Measurements from ENCODE around the gene STOML1.

Gene STOML1

DNA sequence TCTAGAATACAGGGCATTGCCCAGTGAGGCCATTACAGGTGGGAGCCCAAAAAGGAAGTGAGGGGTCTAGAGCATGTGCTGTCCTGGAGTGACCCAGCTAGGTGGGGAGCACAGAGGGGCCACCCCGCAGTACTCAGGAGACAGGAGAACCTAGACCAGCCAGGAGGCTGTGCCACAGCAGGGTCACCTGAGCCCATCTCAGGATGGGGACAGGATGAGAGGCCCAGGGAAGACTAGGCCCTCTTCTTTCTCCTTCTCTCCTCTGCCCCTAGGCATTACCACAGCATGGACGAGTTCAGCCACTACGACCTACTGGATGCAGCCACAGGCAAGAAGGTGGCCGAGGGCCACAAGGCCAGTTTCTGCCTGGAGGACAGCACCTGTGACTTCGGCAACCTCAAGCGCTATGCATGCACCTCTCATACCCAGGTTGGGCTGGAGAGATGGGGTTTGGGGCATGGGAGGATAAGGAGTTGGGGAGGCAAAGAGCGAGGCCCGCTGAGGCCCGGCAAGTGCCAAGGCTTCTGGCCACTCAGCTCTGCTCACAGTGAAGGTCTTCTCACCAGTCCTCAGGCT lies 45.2 kb downstream of the STOML1 start:
- H3K4me3 ChIP-seq (ENCODE audit: low read depth, low read length): no peak overlapping the region
- H3K27me3 ChIP-seq (ENCODE audit: control insufficient read depth, insufficient read depth, low read length): no peaks in the 10 kb centered on the region
- H3K9ac ChIP-seq (ENCODE audit: low read depth, low read length): no peak overlapping the region
- H3K36me3 ChIP-seq (ENCODE audit: control insufficient read depth, insufficient read depth, low read length): no peaks in the 10 kb centered on the region
- no peaks in the 10 kb centered on the region for H3K9me3 ChIP-seq (ENCODE audit: control insufficient read depth, insufficient read depth, low read length)
- H3K4me1 ChIP-seq (ENCODE audit: control insufficient read depth, insufficient read depth, low read length): peaks cover 7% of the 10 kb centered on the region

DNA sequence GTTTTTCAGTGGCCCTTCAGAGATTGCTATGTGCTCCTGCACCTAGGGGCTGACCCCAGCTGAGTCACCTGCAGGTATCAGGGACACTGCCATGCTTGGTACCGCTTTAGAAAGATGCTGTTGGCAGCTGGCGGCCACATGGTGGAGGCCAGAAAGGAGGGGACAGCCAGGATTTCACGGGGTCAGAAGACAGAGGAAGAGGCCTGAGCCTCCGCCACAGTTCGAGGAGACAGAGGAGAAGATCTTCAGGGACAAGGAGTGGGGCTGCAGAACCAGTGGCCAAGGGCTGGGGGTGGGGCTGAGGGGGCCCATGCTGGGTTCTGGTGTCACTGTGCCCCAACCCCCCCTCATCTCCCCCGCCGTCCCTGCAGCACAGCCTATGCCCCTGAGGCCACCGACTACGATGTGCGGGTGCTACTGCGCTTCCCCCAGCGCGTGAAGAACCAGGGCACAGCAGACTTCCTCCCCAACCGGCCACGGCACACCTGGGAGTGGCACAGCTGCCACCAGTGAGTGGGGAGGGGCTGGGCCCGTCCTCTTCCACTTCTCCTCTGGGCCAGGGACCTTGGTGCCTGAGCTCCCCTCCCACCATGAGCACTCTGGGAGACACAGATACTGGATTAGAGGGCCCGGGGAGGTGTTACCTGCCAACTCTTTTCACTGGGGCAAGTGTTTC lies 45.9 kb downstream of the STOML1 start:
- no peaks in the 10 kb centered on the region for H3K4me1 ChIP-seq (ENCODE audit: control insufficient read depth, insufficient read depth, low read length)
- no peaks in the 10 kb centered on the region for H3K9me3 ChIP-seq (ENCODE audit: control insufficient read depth, insufficient read depth, low read length)
- H3K36me3 ChIP-seq (ENCODE audit: control insufficient read depth, insufficient read depth, low read length): no peaks in the 10 kb centered on the region
- H3K27me3 ChIP-seq (ENCODE audit: control insufficient read depth, insufficient read depth, low read length): no peaks in the 10 kb centered on the region
- H3K4me3 ChIP-seq (ENCODE audit: low read depth, low read length): no peak overlapping the region
- no peak overlapping the region for H3K9ac ChIP-seq (ENCODE audit: low read depth, low read length)

DNA sequence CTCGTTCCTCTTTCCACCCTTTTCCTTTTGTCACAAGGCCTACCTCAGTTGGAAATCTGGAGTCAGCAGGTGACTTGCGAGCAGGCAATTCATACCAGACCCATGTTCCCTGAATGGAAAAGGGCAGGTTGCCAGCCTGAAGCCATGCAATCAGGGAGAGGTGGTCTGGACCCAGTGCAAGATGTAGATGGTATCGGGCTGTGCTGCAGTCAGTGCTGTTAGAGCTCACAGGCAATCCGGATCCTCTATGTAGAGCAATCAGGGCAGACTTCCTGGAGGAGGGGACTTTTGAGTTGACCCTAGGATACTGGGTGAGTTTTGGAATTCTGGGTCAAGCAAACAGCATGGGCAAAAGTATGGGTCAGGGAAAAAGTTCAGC lies 47.0 kb downstream of the STOML1 start:
- no peaks in the 10 kb centered on the region for H3K4me1 ChIP-seq (ENCODE audit: control insufficient read depth, insufficient read depth, low read length)
- no peak overlapping the region for H3K4me3 ChIP-seq (ENCODE audit: low read depth, low read length)
- H3K9me3 ChIP-seq (ENCODE audit: control insufficient read depth, insufficient read depth, low read length): no peaks in the 10 kb centered on the region
- no peak overlapping the region for H3K9ac ChIP-seq (ENCODE audit: low read depth, low read length)
- no peaks in the 10 kb centered on the region for H3K36me3 ChIP-seq (ENCODE audit: control insufficient read depth, insufficient read depth, low read length)
- H3K27me3 ChIP-seq (ENCODE audit: control insufficient read depth, insufficient read depth, low read length): no peaks in the 10 kb centered on the region

DNA sequence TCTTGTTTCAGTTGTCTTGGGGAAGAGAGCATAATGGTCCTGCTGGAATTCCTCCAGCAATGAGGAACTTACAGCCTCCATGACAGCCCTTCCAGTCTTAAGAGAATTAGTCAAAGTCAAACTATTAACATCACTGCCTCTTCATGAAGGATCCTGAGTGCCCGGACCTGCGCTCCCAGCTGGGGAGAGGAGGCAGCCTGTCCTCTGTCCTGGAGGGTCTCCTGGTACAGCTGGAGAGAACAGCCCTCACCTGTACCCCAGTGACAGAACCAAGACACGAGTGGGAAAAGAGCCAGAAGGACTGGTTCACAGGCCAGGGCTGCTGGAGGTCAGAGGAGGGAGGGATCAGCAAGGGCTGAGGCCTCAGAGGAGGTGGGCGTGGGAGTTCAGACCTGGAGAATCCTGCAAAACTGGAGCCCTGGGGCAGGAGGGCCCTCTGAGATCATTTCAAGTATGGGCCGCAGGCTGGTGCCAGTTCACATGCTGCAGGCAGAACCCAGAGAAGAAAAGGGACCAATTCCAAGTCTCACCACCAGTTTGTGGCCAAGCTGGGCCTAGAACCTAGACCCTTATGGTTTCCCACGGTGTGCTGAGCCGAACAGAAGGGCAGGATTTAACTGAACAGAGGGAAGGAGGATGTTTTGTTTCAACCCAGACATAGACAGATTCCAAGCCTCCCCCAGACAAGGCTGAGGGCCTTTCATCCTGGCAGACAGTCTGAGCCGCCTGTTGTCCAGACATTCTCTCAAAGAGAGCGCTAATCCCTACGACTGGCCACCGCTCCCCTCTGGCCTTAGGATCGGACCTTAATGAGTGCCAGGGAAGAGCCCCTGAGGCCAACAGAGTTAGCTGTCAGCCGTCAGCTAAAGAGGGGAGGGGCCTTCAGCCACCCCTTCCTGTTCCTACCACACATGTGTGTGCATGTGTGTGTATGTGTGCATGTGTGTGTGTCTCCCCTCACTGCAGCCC lies 47.6 kb downstream of the STOML1 start:
- H3K4me1 ChIP-seq (ENCODE audit: control insufficient read depth, insufficient read depth, low read length): no peaks in the 10 kb centered on the region
- H3K4me3 ChIP-seq (ENCODE audit: low read depth, low read length): no peak overlapping the region
- H3K9ac ChIP-seq (ENCODE audit: low read depth, low read length): no peak overlapping the region
- H3K27me3 ChIP-seq (ENCODE audit: control insufficient read depth, insufficient read depth, low read length): no peaks in the 10 kb centered on the region
- H3K36me3 ChIP-seq (ENCODE audit: control insufficient read depth, insufficient read depth, low read length): no peaks in the 10 kb centered on the region
- no peaks in the 10 kb centered on the region for H3K9me3 ChIP-seq (ENCODE audit: control insufficient read depth, insufficient read depth, low read length)

DNA sequence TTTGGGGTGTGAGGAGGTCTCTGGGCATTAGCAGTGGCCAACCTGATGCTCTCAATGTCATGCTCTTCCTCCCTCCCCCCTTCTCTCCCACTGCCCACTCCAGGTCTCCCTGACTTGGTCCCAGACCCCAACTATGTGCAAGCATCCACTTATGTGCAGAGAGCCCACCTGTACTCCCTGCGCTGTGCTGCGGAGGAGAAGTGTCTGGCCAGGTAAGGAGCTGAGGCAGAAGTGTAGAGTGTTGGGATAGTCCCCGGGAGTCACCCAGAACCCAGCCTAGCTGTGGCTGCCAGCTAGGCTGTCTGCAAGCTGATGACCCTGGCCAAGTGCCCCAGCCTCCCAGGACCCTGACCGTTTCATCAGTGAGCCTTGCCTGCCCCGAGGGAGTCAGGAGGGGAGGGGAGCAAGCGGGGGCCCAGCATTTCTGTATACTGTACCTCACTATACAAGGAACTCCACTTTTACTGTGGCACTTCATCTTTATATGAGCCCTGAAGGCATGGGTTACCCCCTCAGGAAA lies 49.3 kb downstream of the STOML1 start:
- Histone ChIP-seq H3K9me3 (ENCODE audit: control insufficient read depth, insufficient read depth, low read length) (no peaks in the 10 kb centered on the region), H3K27me3 (ENCODE audit: control insufficient read depth, insufficient read depth, low read length) (no peaks in the 10 kb centered on the region), H3K36me3 (ENCODE audit: control insufficient read depth, insufficient read depth, low read length) (no peaks in the 10 kb centered on the region), H3K4me3 (ENCODE audit: low read depth, low read length) (no peak overlapping the region), H3K9ac (ENCODE audit: low read depth, low read length) (no peak overlapping the region), H3K4me1 (ENCODE audit: control insufficient read depth, insufficient read depth, low read length) (no peaks in the 10 kb centered on the region)

DNA sequence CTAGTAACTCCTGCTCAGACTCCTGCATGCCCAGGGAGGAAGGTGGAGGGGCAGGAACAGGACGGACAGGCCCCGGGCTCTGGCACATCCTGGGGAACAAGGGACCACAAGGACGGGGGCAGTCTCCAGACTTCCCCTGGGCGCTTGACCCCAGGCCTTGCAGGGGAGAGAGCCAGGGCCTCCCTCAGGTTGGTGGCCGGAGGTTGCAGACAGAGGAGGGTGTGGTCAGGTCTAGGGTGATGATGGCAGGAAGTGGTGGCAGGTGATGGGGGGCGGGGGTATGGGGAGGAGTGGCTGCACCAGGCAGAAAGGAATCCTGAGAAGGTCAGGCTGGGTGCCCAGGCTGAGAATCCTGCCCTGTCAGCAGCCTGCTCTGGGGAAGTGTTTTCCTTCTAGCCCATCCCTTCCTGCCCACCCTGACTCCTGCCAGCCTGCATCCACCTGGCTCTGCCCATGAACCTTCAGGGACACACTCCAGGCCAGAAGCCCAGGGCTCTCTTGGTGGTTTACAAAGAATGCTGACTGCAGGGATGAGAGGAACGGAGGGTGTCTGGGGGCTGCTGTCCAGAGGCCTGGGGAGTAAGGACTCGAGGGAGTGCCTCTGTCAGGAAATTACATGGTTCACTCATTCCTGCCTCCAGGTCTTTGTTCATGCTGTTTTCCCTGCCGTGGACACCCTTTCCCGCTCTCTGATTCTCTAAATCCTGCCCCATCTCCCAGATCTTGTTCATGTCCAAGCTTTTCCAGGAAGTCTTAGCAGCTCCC lies 50.0 kb downstream of the STOML1 start:
- Histone ChIP-seq H3K36me3 (ENCODE audit: control insufficient read depth, insufficient read depth, low read length) (no peaks in the 10 kb centered on the region), H3K27me3 (ENCODE audit: control insufficient read depth, insufficient read depth, low read length) (no peaks in the 10 kb centered on the region), H3K9ac (ENCODE audit: low read depth, low read length) (no peak overlapping the region), H3K4me3 (ENCODE audit: low read depth, low read length) (no peak overlapping the region), H3K9me3 (ENCODE audit: control insufficient read depth, insufficient read depth, low read length) (no peaks in the 10 kb centered on the region), H3K4me1 (ENCODE audit: control insufficient read depth, insufficient read depth, low read length) (no peaks in the 10 kb centered on the region)

DNA sequence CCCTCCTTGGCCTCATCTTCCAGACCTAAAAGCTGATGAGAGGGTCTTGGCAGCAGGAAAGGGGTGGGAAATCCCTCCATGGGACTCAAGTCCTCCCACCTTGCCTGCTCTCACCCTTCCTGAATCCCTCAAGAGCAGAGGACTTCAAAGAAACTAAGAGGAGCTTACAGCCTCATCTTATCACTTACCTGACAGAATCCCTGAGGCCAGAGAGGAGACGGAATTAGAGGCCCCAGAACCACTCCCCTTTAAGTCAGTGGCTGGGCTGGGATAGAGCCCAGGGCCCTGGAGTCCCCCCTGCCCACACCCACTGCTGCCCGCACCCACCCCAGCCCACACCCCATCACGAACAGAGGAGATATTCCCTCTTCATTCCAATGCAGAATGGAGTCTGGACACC lies 50.6 kb downstream of the STOML1 start:
- Histone ChIP-seq H3K4me3 (ENCODE audit: low read depth, low read length) (no peak overlapping the region), H3K9ac (ENCODE audit: low read depth, low read length) (no peak overlapping the region)

DNA sequence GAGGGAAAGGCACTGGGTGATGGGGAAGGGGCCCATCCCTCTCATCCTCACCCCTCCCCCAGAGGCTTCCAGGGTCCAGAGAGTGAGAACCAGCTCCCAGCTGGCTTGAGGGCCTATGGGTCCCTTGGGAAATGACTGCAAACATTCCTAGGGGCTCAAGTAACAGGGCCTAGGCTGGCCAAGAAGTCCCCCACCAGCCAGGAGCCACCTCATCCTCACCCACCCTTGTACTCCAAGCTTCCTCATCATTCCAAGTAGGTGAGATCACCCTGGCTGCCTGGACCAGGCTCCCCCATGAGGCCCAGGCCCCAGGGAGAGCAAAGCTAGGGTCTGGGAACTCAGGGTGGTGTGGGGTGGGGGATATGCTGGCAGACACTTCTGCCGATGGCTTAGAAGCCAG lies 51.1 kb downstream of the STOML1 start:
- no peak overlapping the region for H3K9ac ChIP-seq (ENCODE audit: low read depth, low read length)
- no peaks in the 10 kb centered on the region for H3K9me3 ChIP-seq (ENCODE audit: control insufficient read depth, insufficient read depth, low read length)
- H3K27me3 ChIP-seq (ENCODE audit: control insufficient read depth, insufficient read depth, low read length): no peaks in the 10 kb centered on the region
- no peak overlapping the region for H3K4me3 ChIP-seq (ENCODE audit: low read depth, low read length)
- no peaks in the 10 kb centered on the region for H3K36me3 ChIP-seq (ENCODE audit: control insufficient read depth, insufficient read depth, low read length)
- no peaks in the 10 kb centered on the region for H3K4me1 ChIP-seq (ENCODE audit: control insufficient read depth, insufficient read depth, low read length)

More for the DNA sequence above, 50.6 kb downstream of the STOML1 start:
- H3K27me3 ChIP-seq (ENCODE audit: control insufficient read depth, insufficient read depth, low read length): no peaks in the 10 kb centered on the region
- H3K36me3 ChIP-seq (ENCODE audit: control insufficient read depth, insufficient read depth, low read length): no peaks in the 10 kb centered on the region
- H3K9me3 ChIP-seq (ENCODE audit: control insufficient read depth, insufficient read depth, low read length): no peaks in the 10 kb centered on the region
- no peaks in the 10 kb centered on the region for H3K4me1 ChIP-seq (ENCODE audit: control insufficient read depth, insufficient read depth, low read length)

DNA sequence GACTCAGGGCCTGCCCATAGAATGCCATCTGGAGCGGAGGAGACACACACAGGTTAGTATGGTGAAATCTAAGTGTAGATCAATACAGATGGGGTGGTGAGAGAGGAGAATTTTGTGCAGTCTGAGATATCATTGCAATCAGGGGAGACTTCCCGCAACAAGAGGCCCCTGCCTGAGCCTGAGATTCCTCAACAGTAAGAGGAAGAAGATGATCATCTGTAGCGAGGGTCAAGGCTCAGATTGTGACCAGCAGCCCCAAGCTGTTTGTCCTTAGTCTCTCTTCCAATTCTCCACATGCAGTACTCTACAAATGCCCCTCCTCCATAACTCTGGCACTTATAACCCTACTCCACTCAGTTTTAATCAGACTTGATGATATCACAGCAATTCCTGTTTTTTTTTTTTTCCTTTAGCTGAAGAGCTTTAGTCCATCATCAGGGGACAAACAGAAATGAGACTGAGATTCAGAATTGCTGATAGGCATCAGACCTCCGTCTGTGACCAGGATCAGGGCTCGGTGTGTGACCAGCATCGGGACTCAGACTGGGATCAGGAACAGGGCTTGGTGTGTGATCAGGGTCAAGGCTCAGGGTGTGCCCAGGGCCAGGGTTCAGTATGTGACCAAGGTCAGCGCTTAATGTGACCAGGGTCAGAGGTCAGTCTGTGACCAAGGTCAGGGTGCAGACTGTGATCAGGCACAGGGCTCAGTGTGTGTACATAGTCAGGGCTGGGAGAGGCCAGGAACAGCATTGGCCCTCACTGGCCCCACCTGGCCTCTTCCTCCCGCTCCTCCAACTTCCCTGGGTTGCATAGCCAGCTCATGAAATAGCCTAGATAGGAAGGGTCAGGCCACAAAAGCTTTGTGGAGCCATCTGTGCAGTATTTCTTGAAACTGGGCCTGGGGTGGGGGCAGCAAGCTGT lies 51.8 kb downstream of the STOML1 start:
- Histone ChIP-seq H3K27me3 (ENCODE audit: control insufficient read depth, insufficient read depth, low read length) (no peaks in the 10 kb centered on the region), H3K36me3 (ENCODE audit: control insufficient read depth, insufficient read depth, low read length) (no peaks in the 10 kb centered on the region), H3K9ac (ENCODE audit: low read depth, low read length) (no peak overlapping the region), H3K4me1 (ENCODE audit: control insufficient read depth, insufficient read depth, low read length) (no peaks in the 10 kb centered on the region), H3K4me3 (ENCODE audit: low read depth, low read length) (no peak overlapping the region), H3K9me3 (ENCODE audit: control insufficient read depth, insufficient read depth, low read length) (no peaks in the 10 kb centered on the region)

DNA sequence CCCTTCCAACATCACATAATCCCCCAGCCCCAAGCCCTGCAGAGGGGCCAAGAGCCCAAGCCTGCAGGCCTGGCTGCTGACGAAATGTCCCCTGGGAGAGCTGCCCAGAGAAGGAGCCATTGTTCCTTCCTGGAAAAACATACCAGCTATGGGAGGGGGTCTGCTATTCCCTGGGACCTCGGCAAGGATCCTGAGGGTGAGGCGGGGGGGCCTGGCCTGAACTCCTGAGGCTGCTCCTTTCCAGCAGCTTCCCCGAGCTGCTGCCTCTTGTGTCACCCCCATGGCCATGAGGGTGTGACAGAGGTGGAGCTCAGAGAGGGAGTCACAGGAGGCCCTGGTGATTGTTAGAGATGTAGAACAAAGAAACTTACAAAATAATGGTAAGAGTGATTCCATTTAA lies 53.0 kb downstream of the STOML1 start:
- no peaks in the 10 kb centered on the region for H3K27me3 ChIP-seq (ENCODE audit: control insufficient read depth, insufficient read depth, low read length)
- H3K9me3 ChIP-seq (ENCODE audit: control insufficient read depth, insufficient read depth, low read length): no peaks in the 10 kb centered on the region
- H3K4me1 ChIP-seq (ENCODE audit: control insufficient read depth, insufficient read depth, low read length): no peaks in the 10 kb centered on the region
- no peaks in the 10 kb centered on the region for H3K36me3 ChIP-seq (ENCODE audit: control insufficient read depth, insufficient read depth, low read length)
- H3K9ac ChIP-seq (ENCODE audit: low read depth, low read length): no peak overlapping the region
- H3K4me3 ChIP-seq (ENCODE audit: low read depth, low read length): no peak overlapping the region

Data from iPS-15b (cell line).